ENCODE results near the gene CALB2. TPM values are rescaled to one million over a fixed set of nuclear protein-coding genes. Genes with fewer than 3 reads are reported as not detected.

CALB2 gene
- total RNA-seq, 1 donor = 1.1 TPM

GRCh38 chr16:71319999-71320398, 38.5 kb upstream of the CALB2 start:
- H3K36me3 ChIP-seq (ENCODE audit: insufficient read depth, low read length) = no peaks in the 10 kb centered on the region
- no peaks in the 10 kb centered on the region for H4K20me1 ChIP-seq (ENCODE audit: insufficient read depth, low read length)
- DNase-seq (ENCODE audit: insufficient read length, low spot score, missing footprints) = no peak
- H3K27ac ChIP-seq (ENCODE audit: low read depth, low read length) = no peak overlapping the region
- TF ChIP-seq CTCF (IDR thresholded peaks at IDR 0.05; ENCODE audit: extremely low read depth, low read depth, low read length) = no peak
- H3K4me3 ChIP-seq (ENCODE audit: insufficient read depth, low read length) = no peak overlapping the region
- H2AFZ ChIP-seq (ENCODE audit: low read length) = no peak overlapping the region
- no peaks in the 10 kb centered on the region for H3K79me2 ChIP-seq (ENCODE audit: insufficient read depth, low read length)
- H3K27me3 ChIP-seq (ENCODE audit: insufficient read depth, low read length) = no peaks in the 10 kb centered on the region
- H3K9me3 ChIP-seq (ENCODE audit: low read depth, low read length) = no peaks in the 10 kb centered on the region
- H3K4me2 ChIP-seq (ENCODE audit: insufficient read depth, low read length) = no peak overlapping the region
- H3K4me1 ChIP-seq (ENCODE audit: insufficient read depth, low read length) = no peaks in the 10 kb centered on the region

GRCh38 chr16:71327720-71328119, 30.8 kb upstream of the CALB2 start:
- Histone ChIP-seq H2AFZ (ENCODE audit: low read length) (no peak overlapping the region), H3K27ac (ENCODE audit: low read depth, low read length) (no peak overlapping the region), H3K36me3 (ENCODE audit: insufficient read depth, low read length) (no peaks in the 10 kb centered on the region), H3K4me1 (ENCODE audit: insufficient read depth, low read length) (no peaks in the 10 kb centered on the region), H3K27me3 (ENCODE audit: insufficient read depth, low read length) (no peaks in the 10 kb centered on the region), H3K4me3 (ENCODE audit: insufficient read depth, low read length) (no peak overlapping the region), H3K79me2 (ENCODE audit: insufficient read depth, low read length) (no peaks in the 10 kb centered on the region), H3K4me2 (ENCODE audit: insufficient read depth, low read length) (no peak overlapping the region), H3K9me3 (ENCODE audit: low read depth, low read length) (no peaks in the 10 kb centered on the region), H4K20me1 (ENCODE audit: insufficient read depth, low read length) (no peaks in the 10 kb centered on the region)
- TF ChIP-seq CTCF (IDR thresholded peaks at IDR 0.05; ENCODE audit: extremely low read depth, low read depth, low read length) = no peak
- DNase-seq (ENCODE audit: insufficient read length, low spot score, missing footprints) = no peak

GRCh38 chr16:71328151-71328550, 30.4 kb upstream of the CALB2 start:
- Histone ChIP-seq H3K36me3 (ENCODE audit: insufficient read depth, low read length) (no peaks in the 10 kb centered on the region), H2AFZ (ENCODE audit: low read length) (no peak overlapping the region), H3K9me3 (ENCODE audit: low read depth, low read length) (no peaks in the 10 kb centered on the region), H3K27ac (ENCODE audit: low read depth, low read length) (no peak overlapping the region), H3K4me3 (ENCODE audit: insufficient read depth, low read length) (no peak overlapping the region), H3K4me2 (ENCODE audit: insufficient read depth, low read length) (no peak overlapping the region), H4K20me1 (ENCODE audit: insufficient read depth, low read length) (no peaks in the 10 kb centered on the region), H3K27me3 (ENCODE audit: insufficient read depth, low read length) (no peaks in the 10 kb centered on the region), H3K4me1 (ENCODE audit: insufficient read depth, low read length) (no peaks in the 10 kb centered on the region), H3K79me2 (ENCODE audit: insufficient read depth, low read length) (no peaks in the 10 kb centered on the region)
- DNase-seq (ENCODE audit: insufficient read length, low spot score, missing footprints) = no peak
- TF ChIP-seq CTCF (IDR thresholded peaks at IDR 0.05; ENCODE audit: extremely low read depth, low read depth, low read length) = no peak

- no peaks in the 10 kb centered on the region for H3K9me3 ChIP-seq (ENCODE audit: low read depth, low read length)
- no peaks in the 10 kb centered on the region for H3K79me2 ChIP-seq (ENCODE audit: insufficient read depth, low read length)
- no peak for TF ChIP-seq CTCF (IDR thresholded peaks at IDR 0.05; ENCODE audit: extremely low read depth, low read depth, low read length)
- H3K4me3 ChIP-seq (ENCODE audit: insufficient read depth, low read length) = no peak overlapping the region
- H4K20me1 ChIP-seq (ENCODE audit: insufficient read depth, low read length) = no peaks in the 10 kb centered on the region
- H3K27me3 ChIP-seq (ENCODE audit: insufficient read depth, low read length) = no peaks in the 10 kb centered on the region
- no peaks in the 10 kb centered on the region for H3K4me1 ChIP-seq (ENCODE audit: insufficient read depth, low read length)
- no peaks in the 10 kb centered on the region for H3K36me3 ChIP-seq (ENCODE audit: insufficient read depth, low read length)
- no peak overlapping the region for H3K4me2 ChIP-seq (ENCODE audit: insufficient read depth, low read length)
- no peak overlapping the region for H3K27ac ChIP-seq (ENCODE audit: low read depth, low read length)
- H2AFZ ChIP-seq (ENCODE audit: low read length) = no peak overlapping the region
- DNase-seq (ENCODE audit: insufficient read length, low spot score, missing footprints) = no peak
Observed at GRCh38 chr16:71337631-71338030, 20.9 kb upstream of the CALB2 start.
